Spleen (tissue), 11 donors: ENCODE measurements around the gene USP16. TPM values are rescaled to one million over a fixed set of nuclear protein-coding genes. Genes with fewer than 3 reads are reported as not detected.
A peak's percentile ranks its signal among the peaks of the same experiment; 100 is the strongest.
"Not testable (repeated sequence)": the region's sequence is repeated elsewhere in the genome, so short reads cannot be mapped to it uniquely, and the experiment has no call there.

Source experiments
- DNase-seq: peaks from one replicate; pipeline ENCODE4 v3.0.0-alpha.2; 2020
- H3K27ac ChIP-seq, 8 donors: fragments of 200-600 bp; sonication (generic) in 7 of 8; 1 replicate in 4 of 8; 2 replicates in 4 of 8; pipeline versions ENCODE4 v1.5.0 to v1.8.0; 2016 to 2021; ENCODE audit warnings: inconsistent platforms in 4 of 8, mild to moderate bottlenecking in 4 of 8, moderate library complexity in 1 of 8
- H3K27me3 ChIP-seq, 7 donors: fragments of 200-600 bp; sonication (generic) in 6 of 7; replicated peaks in 1 of 7; 1 replicate in 4 of 7; 2 replicates in 3 of 7; pipeline versions ENCODE4 v1.5.0 to v1.8.0; 2016 to 2021; ENCODE audit warnings: inconsistent platforms in 3 of 7, mild to moderate bottlenecking in 1 of 7
- H3K36me3 ChIP-seq, 6 donors: fragments of 200-600 bp; sonication (generic) in 5 of 6; 1 replicate in 4 of 6; 2 replicates in 2 of 6; pipeline versions ENCODE4 v1.5.0 to v1.8.0; 2016 to 2021; ENCODE audit warnings: inconsistent platforms in 2 of 6
- H3K4me1 ChIP-seq, 6 donors: fragments of 200-600 bp; sonication (generic) in 5 of 6; 1 replicate in 3 of 6; 2 replicates in 3 of 6; pipeline versions ENCODE4 v1.5.0 to v1.8.0; 2016 to 2021; ENCODE audit warnings: inconsistent platforms in 3 of 6
- H3K4me3 ChIP-seq, 8 donors: fragments of 200-600 bp; sonication (generic) in 7 of 8; 1 replicate in 4 of 8; 2 replicates in 4 of 8; pipeline versions ENCODE4 v1.5.0 to v1.8.0; 2016 to 2021; ENCODE audit warnings: inconsistent platforms in 4 of 8, mild to moderate bottlenecking in 4 of 8, moderate library complexity in 2 of 8
- H3K9me3 ChIP-seq, 8 donors: fragments of 200-600 bp; sonication (generic) in 7 of 8; 1 replicate in 4 of 8; 2 replicates in 4 of 8; pipeline versions ENCODE4 v1.5.0 to v1.8.0; 2016 to 2021; ENCODE audit warnings: inconsistent platforms in 4 of 8
- CTCF ChIP-seq, 11 experiments: fragments of 200-600 bp in 7 of 11; fragments of 450-650 bp in 4 of 11; sonication (generic) in 4 of 11; IDR thresholded peaks in 8 of 11; conservative IDR thresholded peaks in 3 of 11; 1 replicate in 7 of 11; 2 replicates in 4 of 11; pipeline versions ENCODE4 v1.4.0 to v1.8.0; 2016 to 2021; ENCODE audit warnings: antibody characterized with exemption in 11 of 11, inconsistent platforms in 4 of 11, mild to moderate bottlenecking in 1 of 11
- POLR2A ChIP-seq, 3 donors: fragments of 450-650 bp; IDR thresholded peaks; one replicate each; pipeline ENCODE4 v1.5.1; 2017; ENCODE audit warnings: antibody characterized with exemption in 3 of 3, mild to moderate bottlenecking in 1 of 3
- POLR2AphosphoS5 ChIP-seq, 3 donors: sonication (generic); formaldehyde crosslinking; IDR thresholded peaks; one replicate each; pipeline ENCODE4 v1.5.1; 2017; ENCODE audit warnings: antibody characterized with exemption in 3 of 3
- WGBS, 5 donors: extraction: QIAGEN DNeasy Blood & Tissue Kit in 3 of 5; methylation state at CpG; one replicate each; pipeline versions ENCODE4 v1.1.5 to v1.1.7; 2013 to 2018; 5-methylcytosine and 5-hydroxymethylcytosine counted together
- intact Hi-C: fragments of 100-400 bp; cut with DNase I; formaldehyde crosslinking; loops from one replicate; pipeline ENCODE4 v1.15.0; 2023; ENCODE audit warnings: low total_unique reads
- polyA plus RNA-seq, 3 donors: library from polyadenylated mRNA; stranded (reverse); fragments of 200-250 nt; gene quantifications; one replicate each; pipeline ENCODE4 v1.2.1, GENCODE V29; 2013
- total RNA-seq, 7 donors: library from RNA; depleted of rRNA in 3 of 7; stranded (reverse); fragments of >200 nt in 3 of 7; fragmentation: NEBNext Ultra II Directional in 4 of 7; extraction: Animal tissue kit (Norgen Biotek cat#: 25700) in 4 of 7; gene quantifications; one replicate each; pipeline versions ENCODE4 v1.1.0 to v1.2.1, GENCODE V29; 2016 to 2021
- donor health status: healthy with polysubstance abuse.
- donor health status: DM: no; HTN: no; CAD: no; lungs with moderate emphysema.
- donor health status: DM: no; HTN: no; CAD: no.
- donor health status: Bipolar disorder and iron deficiency.
- donor health status: healthy.
- donor health status: DM: no; HTN: no; CAD: no.
- donor health status: DM: yes; HTN: yes; CAD: no.

USP16 gene
- total and polyA plus RNA-seq, 10 donors = 17.2 to 40.9 (median 35.8) TPM

GRCh38 chr21:28986677-28987076 is 37.8 kb upstream of the USP16 start:
- TF ChIP-seq POLR2A (IDR thresholded peaks at IDR 0.05) (no peak), POLR2AphosphoS5 (IDR thresholded peaks at IDR 0.05) (no peak), CTCF (IDR thresholded peaks at IDR 0.05 in 8 of 11, conservative IDR thresholded peaks at IDR 0.05 in 3 of 11) (no peak)
- no peak for DNase-seq
- intact Hi-C loops = loop anchor here (10.0 kb wide), 1 partner anchor 48 kb away; no protein-coding TSS in a partner anchor
- 92 to 99% (median 97%) methylated on average over 4 of the region's 4 CpGs for WGBS, 5 donors
- no peaks in the 10 kb centered on the region for H3K9me3 ChIP-seq
- no peak overlapping the region for H3K4me3 ChIP-seq
- no peak overlapping the region for H3K27ac ChIP-seq
- H3K36me3 ChIP-seq = peaks cover 0 to 67% (median 47%) of the 10 kb centered on the region in 6 donors
- no peaks in the 10 kb centered on the region for H3K27me3 ChIP-seq
- H3K4me1 ChIP-seq = peaks cover 12 to 35% (median 19%) of the 10 kb centered on the region in 6 donors

GRCh38 chr21:28988146-28988545 is 36.3 kb upstream of the USP16 start:
- intact Hi-C loops = loop anchor here (10.0 kb wide), 1 partner anchor 47 kb away; no protein-coding TSS in a partner anchor
- not testable (repeated sequence) for H3K4me3 ChIP-seq, H3K9me3 ChIP-seq, H3K27me3 ChIP-seq, H3K27ac ChIP-seq, DNase-seq
- Histone ChIP-seq H3K36me3 (peaks cover 0 to 52% (median 33%) of the 10 kb centered on the region in 6 donors), H3K4me1 (peaks cover 16 to 44% (median 26%) of the 10 kb centered on the region in 6 donors)
- WGBS, 5 donors = 90 to 96% (median 92%) methylated on average over 6 of the region's 6 CpGs

DNA sequence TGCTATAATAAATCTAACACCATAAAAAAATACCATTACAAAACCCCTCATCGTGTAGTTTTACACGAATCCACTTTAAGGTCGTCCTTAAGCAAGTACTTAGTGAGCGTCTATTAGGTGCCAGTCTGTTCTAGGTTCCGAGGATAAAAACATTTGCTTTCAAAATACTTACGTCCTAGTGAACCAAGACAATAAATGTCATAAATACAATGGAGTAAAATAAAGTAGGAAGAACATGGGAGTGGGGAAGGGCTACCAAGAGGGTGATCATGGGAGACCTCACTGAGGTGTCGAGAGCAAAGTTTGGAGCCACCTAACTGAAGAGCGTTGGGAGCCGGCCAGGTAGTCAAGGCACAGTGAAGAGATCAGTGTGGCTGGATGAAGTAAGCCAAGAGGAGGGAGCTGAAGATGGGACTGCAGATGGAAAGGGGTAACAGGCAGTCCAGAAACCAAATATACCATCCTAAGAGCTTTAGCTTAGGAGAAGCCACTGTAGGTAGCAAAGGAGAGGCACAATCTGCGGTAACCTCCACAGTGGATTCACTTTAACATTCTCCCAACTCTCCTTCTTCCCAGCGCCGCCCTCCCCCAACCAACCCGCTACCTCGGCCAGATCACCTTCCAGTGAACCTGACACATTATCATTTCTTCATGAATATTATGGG is 32.5 kb upstream of the USP16 start:
- intact Hi-C loops = loop anchor here (10.0 kb wide), 1 partner anchor 83 kb away; the partner anchor contains the start of gene CCT8
- WGBS, 5 donors = 3 to 9% (median 7%) methylated on average over 14 of the region's 14 CpGs
- peaks cover 0 to 15% (median 0%) of the 10 kb centered on the region in 6 donors for H3K36me3 ChIP-seq
- H3K9me3 ChIP-seq = no peaks in the 10 kb centered on the region
- H3K4me3 ChIP-seq = peak overlapping the region; percentile 77 to 96 (median 88)
- peaks cover 19 to 49% (median 28%) of the 10 kb centered on the region in 6 donors for H3K4me1 ChIP-seq
- TF ChIP-seq POLR2A (IDR thresholded peaks at IDR 0.05) (no peak), POLR2AphosphoS5 (IDR thresholded peaks at IDR 0.05) (no peak), CTCF (IDR thresholded peaks at IDR 0.05 in 8 of 11, conservative IDR thresholded peaks at IDR 0.05 in 3 of 11) (no peak)
- peak overlapping the region; percentile 90 to 97 (median 94) for H3K27ac ChIP-seq
- no peaks in the 10 kb centered on the region for H3K27me3 ChIP-seq
- no peak for DNase-seq

- Histone ChIP-seq H3K27ac (peak within 1 kb of the TSS; percentile 90 to 97 (median 94)), H3K4me3 (peak within 1 kb of the TSS; percentile 77 to 96 (median 88)), H3K27me3 (no peaks in the 10 kb centered on the region), H3K36me3 (peaks cover 0 to 15% (median 0%) of the 10 kb centered on the region in 6 donors), H3K9me3 (no peaks in the 10 kb centered on the region), H3K4me1 (peaks cover 19 to 49% (median 27%) of the 10 kb centered on the region in 6 donors)
- peak; percentile 98 for DNase-seq
- 1 to 2% (median 1%) methylated on average over 43 of the region's 43 CpGs for WGBS, 5 donors
- TF ChIP-seq CTCF (IDR thresholded peaks at IDR 0.05 in 8 of 11, conservative IDR thresholded peaks at IDR 0.05 in 3 of 11) (peak in 3 of 11 experiments; percentile 19 to 40 (median 32)), POLR2A (IDR thresholded peaks at IDR 0.05) (peak; percentile 31 to 90 (median 50)), POLR2AphosphoS5 (IDR thresholded peaks at IDR 0.05) (peak; percentile 92 to 95 (median 93))
- intact Hi-C loops = loop anchor here (10.0 kb wide), 1 partner anchor 82 kb away; the partner anchor contains the start of gene CCT8
These were observed 31.8 kb upstream of the USP16 start, which contains the start of gene LTN1 for GRCh38 chr21:28992526-28993292. Gene LTN1 (minus strand): TSS chr21:28992877. CDS start chr21:28992805, 72 bp downstream.
